Raji (cell line): ENCODE results near the gene ZFPM1.

Experiments
- POLR2A ChIP-seq: IDR thresholded peaks from 2 replicates; pipeline ENCODE4 v1.6.1; 2011; ENCODE audit warnings: low read depth, low read length, control low read depth; ENCODE audit not compliant: insufficient read depth

ZFPM1 gene

GRCh38 chr16:88533381-88533917, 80.4 kb downstream of the ZFPM1 start:
- TF ChIP-seq POLR2A, result no peak

- peak; percentile 77 for TF ChIP-seq POLR2A
Measured at GRCh38 chr16:88533932-88534637, 81.0 kb downstream of the ZFPM1 start.

GRCh38 chr16:88534638-88535190, 81.6 kb downstream of the ZFPM1 start:
- no peak for TF ChIP-seq POLR2A

GRCh38 chr16:88535191-88535856, 82.2 kb downstream of the ZFPM1 start:
- no peak for TF ChIP-seq POLR2A

- TF ChIP-seq POLR2A, result no peak
Measured at GRCh38 chr16:88535857-88536222, 82.8 kb downstream of the ZFPM1 start.

GRCh38 chr16:88536510-88536909, 83.4 kb downstream of the ZFPM1 start:
- TF ChIP-seq POLR2A, result peak; percentile 25; the same call in 1 of the 2 replicates

GRCh38 chr16:88536971-88537751, 84.1 kb downstream of the ZFPM1 start:
- TF ChIP-seq POLR2A, result no peak

- no peak for TF ChIP-seq POLR2A
Measured at GRCh38 chr16:88537859-88538258, 84.8 kb downstream of the ZFPM1 start.

GRCh38 chr16:88538366-88539060, 85.4 kb downstream of the ZFPM1 start:
- no peak for TF ChIP-seq POLR2A

- TF ChIP-seq POLR2A, result no peak
Measured at GRCh38 chr16:88539261-88539651, 86.2 kb downstream of the ZFPM1 start.

- TF ChIP-seq POLR2A, result no peak
Measured at GRCh38 chr16:88539652-88540345, 86.7 kb downstream of the ZFPM1 start.

- TF ChIP-seq POLR2A, result no peak
Measured at GRCh38 chr16:88540346-88540977, 87.4 kb downstream of the ZFPM1 start.

- TF ChIP-seq POLR2A, result no peak
Measured at GRCh38 chr16:88541831-88542616, 88.9 kb downstream of the ZFPM1 start.
